ENCODE data around the gene U2AF1L4.

DNA sequence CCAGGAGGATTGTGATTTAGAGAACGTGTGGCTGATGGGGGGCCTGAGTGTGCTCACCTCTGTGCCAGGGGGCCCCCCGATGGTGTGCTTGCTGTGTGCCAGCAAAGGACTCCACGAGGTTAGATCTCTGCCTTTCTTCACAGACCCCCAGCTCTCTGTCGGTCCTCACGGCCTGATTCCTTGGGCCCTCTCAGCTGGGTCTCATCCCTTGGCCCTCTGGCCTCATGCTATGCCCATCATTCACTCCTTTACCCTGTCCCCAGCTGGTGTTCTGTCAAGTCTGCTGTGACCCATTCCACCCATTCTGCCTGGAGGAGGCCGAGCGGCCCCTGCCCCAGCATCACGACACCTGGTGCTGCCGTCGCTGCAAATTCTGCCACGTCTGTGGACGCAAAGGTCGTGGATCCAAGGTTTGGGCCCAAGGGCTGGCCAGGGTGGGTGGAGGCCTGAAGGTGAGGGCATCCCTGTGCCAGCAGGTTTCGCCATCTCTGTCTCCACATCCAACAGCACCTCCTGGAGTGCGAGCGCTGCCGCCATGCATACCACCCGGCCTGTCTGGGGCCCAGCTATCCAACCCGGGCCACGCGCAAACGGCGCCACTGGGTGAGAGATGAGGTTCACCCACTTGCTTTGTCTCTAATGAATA, 19.9 kb downstream of the U2AF1L4 start:
- TF ChIP-seq, protein P1, sequence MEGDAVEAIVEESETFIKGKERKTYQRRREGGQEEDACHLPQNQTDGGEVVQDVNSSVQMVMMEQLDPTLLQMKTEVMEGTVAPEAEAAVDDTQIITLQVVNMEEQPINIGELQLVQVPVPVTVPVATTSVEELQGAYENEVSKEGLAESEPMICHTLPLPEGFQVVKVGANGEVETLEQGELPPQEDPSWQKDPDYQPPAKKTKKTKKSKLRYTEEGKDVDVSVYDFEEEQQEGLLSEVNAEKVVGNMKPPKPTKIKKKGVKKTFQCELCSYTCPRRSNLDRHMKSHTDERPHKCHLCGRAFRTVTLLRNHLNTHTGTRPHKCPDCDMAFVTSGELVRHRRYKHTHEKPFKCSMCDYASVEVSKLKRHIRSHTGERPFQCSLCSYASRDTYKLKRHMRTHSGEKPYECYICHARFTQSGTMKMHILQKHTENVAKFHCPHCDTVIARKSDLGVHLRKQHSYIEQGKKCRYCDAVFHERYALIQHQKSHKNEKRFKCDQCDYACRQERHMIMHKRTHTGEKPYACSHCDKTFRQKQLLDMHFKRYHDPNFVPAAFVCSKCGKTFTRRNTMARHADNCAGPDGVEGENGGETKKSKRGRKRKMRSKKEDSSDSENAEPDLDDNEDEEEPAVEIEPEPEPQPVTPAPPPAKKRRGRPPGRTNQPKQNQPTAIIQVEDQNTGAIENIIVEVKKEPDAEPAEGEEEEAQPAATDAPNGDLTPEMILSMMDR (IDR thresholded peaks at IDR 0.05; ENCODE audit: low read depth, low read length): no peak
- no peak for TF ChIP-seq EZH2phosphoT487 (IDR thresholded peaks at IDR 0.05; ENCODE audit: low read depth)

Data from OCI-LY3 (cell line).